NCI-H2227 treated with DMSO at 0.1 percent for 48 hours (cell line): ENCODE data around the gene EGFL6.
"Not testable (repeated sequence)": the region's sequence is repeated elsewhere in the genome, so short reads cannot be mapped to it uniquely, and the experiment has no call there.

Experiments
- DNase-seq: peaks from one replicate; lab custom pipeline; 2025; lab: John Stamatoyannopoulos, UW

EGFL6 gene

DNA sequence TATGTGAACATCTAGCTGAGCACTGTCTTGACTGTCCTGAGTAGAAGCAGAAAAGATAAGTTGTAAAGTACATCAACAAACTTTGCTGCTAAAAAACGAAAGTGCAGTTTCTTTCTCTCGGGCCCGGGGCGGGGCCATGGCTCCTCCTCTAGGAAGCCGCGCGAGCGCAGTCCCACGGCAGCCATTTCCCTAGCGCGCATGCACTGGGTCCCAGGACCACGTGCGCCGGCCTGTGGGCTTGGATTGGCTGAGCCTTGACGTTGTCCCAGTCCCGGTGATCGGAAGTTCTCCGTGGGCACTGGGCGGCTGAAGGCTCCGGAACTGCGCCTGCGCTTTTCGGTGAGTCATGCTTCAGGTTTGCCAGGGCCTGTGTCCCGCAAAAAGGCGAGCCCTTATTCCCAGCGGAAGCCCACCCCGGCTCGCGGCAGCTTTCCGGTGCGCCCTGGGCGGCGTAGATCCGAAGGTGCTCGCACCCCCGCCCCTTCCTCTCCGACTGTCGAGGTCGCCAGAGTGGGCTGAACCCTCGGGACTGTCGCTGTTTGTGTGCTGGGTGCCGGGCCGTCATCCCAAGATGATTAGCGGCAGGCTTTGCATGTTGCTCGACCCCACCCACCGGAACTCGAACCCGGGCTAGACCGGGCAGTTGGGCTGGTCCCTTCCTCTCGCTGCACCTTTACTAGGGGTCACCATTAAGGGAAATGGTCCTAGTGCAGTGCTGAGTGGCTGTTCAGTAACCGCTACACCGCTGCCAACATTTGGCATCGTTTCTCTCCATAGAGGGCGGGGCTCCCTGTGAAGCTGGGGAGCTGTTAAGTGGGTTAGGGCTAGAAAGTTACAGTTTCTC is 83.7 kb downstream of the EGFL6 start, which contains the start of gene TCEANC:
Gene TCEANC, plus strand, starts transcription at position 292 of the 844 bp plus-strand sequence. CDS start 9,368 bp downstream, outside the sequence.
- peak; percentile 98 for DNase-seq

GRCh38 chrX:13654116-13654515 is 84.7 kb downstream of the EGFL6 start:
- no peak for DNase-seq

DNA sequence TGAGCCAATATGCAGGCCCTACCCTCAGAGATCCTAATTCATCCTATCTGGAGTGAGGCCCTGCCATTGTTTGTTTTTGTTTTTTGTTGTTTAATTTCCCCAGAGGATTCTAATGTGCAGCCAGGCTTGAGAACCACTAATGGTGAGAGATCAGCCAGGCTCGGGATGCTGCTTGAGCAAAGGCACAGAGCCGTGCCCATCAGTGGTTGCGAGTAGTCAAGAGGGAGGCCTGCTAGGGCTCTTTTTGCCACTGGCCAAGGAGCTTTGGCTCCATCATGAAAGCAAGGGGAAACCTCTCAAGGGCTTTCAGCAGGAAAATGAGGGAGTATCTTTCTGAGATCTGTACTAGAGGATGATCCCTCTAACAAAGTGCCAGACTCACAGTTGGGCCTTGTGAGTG is 86.3 kb downstream of the EGFL6 start:
- DNase-seq = no peak

DNA sequence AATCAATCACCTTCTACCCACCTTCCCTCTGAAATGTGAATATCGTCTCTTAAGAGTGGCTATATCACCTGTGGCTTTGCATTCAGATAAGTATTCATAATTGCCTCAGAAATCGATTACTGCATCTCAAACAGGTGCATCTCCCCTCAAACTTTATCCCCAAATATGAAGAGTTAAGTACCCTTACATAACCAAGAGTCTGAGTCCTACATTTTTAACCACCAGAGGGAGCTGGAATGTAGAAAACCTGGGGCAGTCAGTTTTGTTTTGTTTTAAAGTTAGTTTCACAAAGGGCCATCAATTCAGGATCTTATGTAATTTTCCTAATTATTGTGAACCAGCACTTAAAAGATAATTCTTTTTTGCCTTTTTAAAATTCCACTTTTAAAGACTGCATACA is 89.2 kb downstream of the EGFL6 start:
- peak; percentile 30 for DNase-seq

DNA sequence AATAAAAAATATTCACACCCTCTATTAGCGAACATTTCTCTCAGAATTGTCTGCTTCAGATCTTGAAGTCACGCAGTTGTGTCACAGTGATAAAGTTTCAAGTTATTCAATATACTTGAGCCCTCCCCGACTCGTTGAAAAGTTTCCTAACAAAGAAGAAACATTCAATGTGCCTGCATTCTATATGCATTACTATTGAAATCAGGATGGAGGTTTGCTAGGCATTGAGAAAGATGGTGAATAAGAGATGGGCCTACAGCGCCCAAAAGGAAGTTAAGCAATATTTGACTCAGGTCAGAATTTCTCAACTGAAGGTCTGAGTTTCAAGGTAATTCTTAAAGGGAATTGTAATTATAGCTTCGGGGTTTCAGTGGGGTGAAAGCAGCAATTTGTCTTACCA is 89.7 kb downstream of the EGFL6 start:
- DNase-seq = no peak

DNA sequence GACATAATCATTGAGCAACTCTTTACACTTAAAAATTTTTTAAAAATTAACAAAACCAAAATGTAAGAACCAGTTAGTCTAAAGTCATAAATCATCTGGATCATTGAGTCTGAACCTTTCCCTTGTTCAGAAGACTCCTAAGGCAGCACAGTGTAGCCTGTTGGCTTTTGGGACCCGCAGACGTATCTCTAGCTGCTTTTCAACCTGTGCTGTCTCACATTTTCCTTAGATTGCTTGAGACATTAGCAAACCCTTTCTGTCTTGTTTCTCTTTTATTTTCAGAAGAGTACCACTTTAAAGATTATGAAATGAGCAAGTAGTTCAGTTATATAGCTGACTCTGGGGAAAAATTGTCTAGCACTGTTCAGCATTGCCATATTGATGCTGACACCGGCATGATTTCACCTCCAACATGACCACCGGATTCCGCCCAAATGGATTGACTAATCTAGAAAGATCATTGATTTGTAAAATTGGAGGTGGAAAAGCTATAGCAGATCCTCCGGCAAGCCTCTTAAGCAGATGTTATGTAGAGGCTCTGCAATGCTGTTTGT is 92.4 kb downstream of the EGFL6 start:
- DNase-seq = no peak

DNA sequence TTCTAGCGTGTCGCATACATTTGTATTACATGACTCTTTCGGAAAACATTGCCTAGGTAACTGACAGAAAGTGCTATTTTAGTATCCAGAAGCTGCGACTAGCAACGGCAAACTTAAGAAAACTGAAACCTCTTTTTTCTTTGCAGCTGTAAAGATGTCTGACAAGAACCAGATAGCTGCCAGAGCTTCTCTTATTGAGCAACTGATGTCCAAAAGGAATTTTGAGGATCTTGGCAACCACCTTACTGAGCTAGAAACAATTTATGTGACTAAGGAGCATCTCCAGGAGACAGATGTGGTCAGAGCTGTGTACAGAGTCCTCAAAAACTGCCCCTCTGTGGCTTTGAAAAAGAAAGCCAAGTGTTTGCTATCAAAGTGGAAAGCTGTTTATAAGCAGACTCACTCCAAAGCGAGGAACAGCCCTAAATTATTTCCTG is 93.0 kb downstream of the EGFL6 start:
- DNase-seq = no peak

DNA sequence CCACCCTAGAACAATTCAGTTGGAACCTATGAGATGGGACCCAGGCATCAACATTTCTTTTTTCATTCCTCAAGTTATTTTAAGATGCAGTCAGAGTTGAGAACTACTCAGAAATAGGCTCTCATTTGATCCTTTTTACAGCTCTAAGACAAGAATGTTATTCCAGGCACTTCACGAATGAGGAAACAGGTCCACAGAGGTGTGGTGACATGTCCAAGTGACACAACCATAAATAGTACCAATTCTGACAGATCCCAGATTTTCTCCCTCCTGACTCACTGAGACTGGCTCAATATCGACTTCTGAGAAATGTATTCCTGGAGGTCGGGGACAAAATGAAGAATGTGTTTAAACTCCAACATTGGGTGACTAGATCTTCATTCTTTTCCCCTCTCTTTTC is 94.6 kb downstream of the EGFL6 start:
- no peak for DNase-seq

- no peak for DNase-seq
These were observed 97.4 kb downstream of the EGFL6 start for GRCh38 chrX:13666836-13667235.

DNA sequence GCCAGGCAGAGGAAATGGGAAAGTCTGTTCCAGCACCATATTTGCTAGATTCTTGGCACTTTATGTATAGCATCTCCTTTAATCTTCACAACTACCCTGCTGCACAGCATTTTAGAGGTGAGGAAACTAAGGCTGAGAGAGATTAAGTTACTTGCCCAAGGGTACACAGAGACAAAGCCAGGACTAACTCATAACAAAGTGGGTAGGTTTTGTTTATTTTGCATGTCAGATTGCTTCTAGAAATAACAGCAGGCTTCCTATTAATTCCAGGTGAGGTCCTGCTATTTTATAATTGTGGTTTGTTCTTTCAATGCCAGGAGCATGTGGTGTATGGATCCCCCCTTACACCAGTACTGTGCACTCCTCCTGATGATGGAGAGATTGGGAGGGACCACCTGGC is 98.5 kb downstream of the EGFL6 start:
- no peak for DNase-seq

DNA sequence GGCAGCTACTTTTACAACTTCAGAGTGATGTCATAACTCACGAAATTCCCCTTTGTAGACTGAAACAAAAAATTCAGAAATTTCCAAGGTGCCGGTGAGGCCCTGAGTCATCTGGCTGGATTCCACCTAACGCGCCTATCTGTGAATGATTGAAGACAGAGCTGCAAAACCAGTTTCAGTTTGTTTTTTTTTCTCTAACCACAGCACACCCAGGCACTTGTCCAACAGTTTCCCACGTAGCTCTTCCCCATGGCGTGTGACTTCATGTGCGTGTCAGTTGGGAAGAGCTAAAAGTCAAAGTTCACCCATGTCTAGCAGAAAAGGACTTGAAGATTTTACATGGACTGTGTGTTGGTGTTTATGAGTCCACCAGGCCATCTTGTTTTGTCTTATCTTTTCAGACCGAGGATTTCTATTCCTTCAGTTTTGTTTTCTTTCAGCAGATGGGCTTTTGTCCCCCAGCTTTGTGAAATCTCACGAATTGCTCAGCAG is 99.9 kb downstream of the EGFL6 start:
- DNase-seq = no peak

DNA sequence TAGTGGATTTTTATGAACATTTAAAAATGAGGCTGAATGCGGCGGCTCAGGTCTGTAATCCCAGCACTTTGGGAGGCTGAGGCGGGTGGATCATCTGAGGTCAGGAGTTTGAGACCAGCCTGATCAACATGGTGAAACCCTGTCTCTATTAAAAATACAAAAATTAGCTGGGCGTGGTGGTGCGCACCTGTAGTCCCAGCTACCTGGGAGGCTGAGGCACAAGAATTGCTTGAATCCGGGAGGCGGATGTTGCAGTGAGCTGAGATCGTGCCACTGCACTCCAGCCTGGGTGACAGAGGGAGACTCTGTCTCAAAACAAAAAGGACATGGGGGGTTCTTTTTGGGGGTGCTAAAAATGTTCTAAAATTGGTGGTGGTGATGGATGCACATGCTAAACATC is 100.4 kb downstream of the EGFL6 start:
- not testable (repeated sequence) for DNase-seq

- DNase-seq = no peak
These were observed 100.8 kb downstream of the EGFL6 start for GRCh38 chrX:13670197-13670596.

GRCh38 chrX:13673016-13673415 is 103.6 kb downstream of the EGFL6 start:
- DNase-seq = no peak

DNA sequence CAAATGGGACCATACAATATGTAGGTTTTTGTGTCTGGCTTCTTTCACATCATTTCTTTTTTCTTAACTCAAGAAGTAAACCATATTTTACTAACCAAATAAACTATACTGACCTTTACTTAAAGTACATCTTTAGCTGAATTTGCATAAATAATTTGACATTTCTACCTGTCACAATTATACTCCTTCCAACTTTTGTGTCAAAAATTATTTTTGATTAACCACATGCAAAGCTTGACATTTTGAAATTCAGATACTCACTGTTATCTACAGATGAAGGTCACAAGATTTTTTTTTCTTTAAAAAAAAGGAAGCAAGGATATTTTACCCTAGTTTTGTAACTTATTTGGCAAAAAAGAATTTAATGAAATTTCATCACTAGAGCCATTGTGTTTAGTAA is 107.5 kb downstream of the EGFL6 start:
- DNase-seq = no peak

DNA sequence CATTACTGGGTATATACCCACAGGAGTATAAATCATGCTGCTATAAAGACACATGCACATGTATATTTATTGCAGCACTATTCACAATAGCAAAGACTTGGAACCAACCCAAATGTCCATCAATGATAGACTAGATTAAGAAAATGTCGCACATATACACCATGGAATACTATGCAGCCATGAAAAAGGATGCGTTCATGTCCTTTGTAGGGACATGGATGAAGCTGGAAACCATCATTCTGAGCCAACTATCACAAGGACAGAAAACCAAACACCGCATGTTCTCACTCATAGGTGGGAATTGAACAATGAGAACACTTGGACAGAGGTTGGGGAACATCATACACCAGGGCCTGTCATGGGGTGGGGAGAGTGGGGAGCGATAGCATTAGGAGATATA is 110.3 kb downstream of the EGFL6 start:
- not testable (repeated sequence) for DNase-seq

DNA sequence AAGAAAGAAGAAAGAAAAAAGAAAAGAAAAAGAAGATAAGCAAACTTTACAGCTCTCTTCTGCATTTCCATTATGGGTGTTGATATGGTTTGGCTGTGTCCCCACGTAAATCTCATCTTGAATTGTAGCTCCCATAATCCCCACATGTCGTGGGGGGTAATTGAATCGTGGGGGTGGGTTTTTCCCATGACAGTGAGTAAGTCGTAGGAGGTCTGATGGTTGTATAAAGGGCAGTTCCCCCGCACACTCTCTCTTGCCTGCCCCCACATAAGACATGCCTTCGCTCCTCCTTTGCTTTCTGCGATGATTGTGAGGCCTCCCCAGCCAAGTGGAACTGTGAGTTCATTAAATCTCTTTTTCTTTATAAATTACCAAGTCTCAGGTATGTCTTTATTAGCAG is 112.2 kb downstream of the EGFL6 start:
- DNase-seq = no peak
